Measurements from ENCODE around the gene MYCBP2.

MYCBP2 gene

GRCh38 chr13:77190349-77190958 lies 136.4 kb downstream of the MYCBP2 start:
- H3K36me3 Mint-ChIP-seq (ENCODE audit: low read depth) = peaks cover 30% of the 10 kb centered on the region

GRCh38 chr13:77185721-77186120 lies 141.2 kb downstream of the MYCBP2 start:
- H3K9me3 Mint-ChIP-seq = no peaks in the 10 kb centered on the region
- H3K27ac Mint-ChIP-seq = no peak overlapping the region
- no peak for TF ChIP-seq CTCF (IDR thresholded peaks at IDR 0.05)
- H3K4me3 Mint-ChIP-seq = no peak overlapping the region
- H3K36me3 Mint-ChIP-seq (ENCODE audit: low read depth) = peaks cover 45% of the 10 kb centered on the region
- peaks cover 4% of the 10 kb centered on the region for H3K27me3 Mint-ChIP-seq (ENCODE audit: low read depth, poor library complexity)
- no peaks in the 10 kb centered on the region for H3K4me1 Mint-ChIP-seq
- DNase-seq = no peak

More at GRCh38 chr13:77190349-77190958, 136.4 kb downstream of the MYCBP2 start:
- Mint-ChIP-seq H3K27me3 (ENCODE audit: low read depth, poor library complexity) (peaks cover 4% of the 10 kb centered on the region), H3K27ac (no peak overlapping the region), H3K9me3 (no peaks in the 10 kb centered on the region), H3K4me1 (no peaks in the 10 kb centered on the region), H3K4me3 (no peak overlapping the region)
- DNase-seq = no peak
- TF ChIP-seq CTCF (IDR thresholded peaks at IDR 0.05) = no peak

GRCh38 chr13:77184455-77184854 lies 142.4 kb downstream of the MYCBP2 start:
- peaks cover 57% of the 10 kb centered on the region for H3K36me3 Mint-ChIP-seq (ENCODE audit: low read depth)
- H3K27me3 Mint-ChIP-seq (ENCODE audit: low read depth, poor library complexity) = peaks cover 4% of the 10 kb centered on the region
- no peaks in the 10 kb centered on the region for H3K9me3 Mint-ChIP-seq
- no peaks in the 10 kb centered on the region for H3K4me1 Mint-ChIP-seq
- H3K4me3 Mint-ChIP-seq = no peak overlapping the region
- no peak for TF ChIP-seq CTCF (IDR thresholded peaks at IDR 0.05)
- no peak for DNase-seq
- peak overlapping the region; percentile 67 for H3K27ac Mint-ChIP-seq

GRCh38 chr13:77180011-77180410 lies 146.9 kb downstream of the MYCBP2 start:
- DNase-seq = no peak
- Mint-ChIP-seq H3K4me3 (no peak overlapping the region), H3K27me3 (ENCODE audit: low read depth, poor library complexity) (no peaks in the 10 kb centered on the region), H3K27ac (no peak overlapping the region), H3K9me3 (no peaks in the 10 kb centered on the region), H3K4me1 (no peaks in the 10 kb centered on the region), H3K36me3 (ENCODE audit: low read depth) (peaks cover 54% of the 10 kb centered on the region)
- TF ChIP-seq CTCF (IDR thresholded peaks at IDR 0.05) = no peak

GRCh38 chr13:77177646-77178045 lies 149.2 kb downstream of the MYCBP2 start:
- Mint-ChIP-seq H3K27me3 (ENCODE audit: low read depth, poor library complexity) (no peaks in the 10 kb centered on the region), H3K36me3 (ENCODE audit: low read depth) (peaks cover 44% of the 10 kb centered on the region), H3K4me1 (no peaks in the 10 kb centered on the region), H3K27ac (no peak overlapping the region), H3K4me3 (no peak overlapping the region), H3K9me3 (no peaks in the 10 kb centered on the region)
- TF ChIP-seq CTCF (IDR thresholded peaks at IDR 0.05) = no peak
- DNase-seq = no peak

- Mint-ChIP-seq H3K4me3 (no peak overlapping the region), H3K4me1 (no peaks in the 10 kb centered on the region), H3K36me3 (ENCODE audit: low read depth) (peaks cover 46% of the 10 kb centered on the region), H3K27ac (no peak overlapping the region), H3K9me3 (no peaks in the 10 kb centered on the region), H3K27me3 (ENCODE audit: low read depth, poor library complexity) (no peaks in the 10 kb centered on the region)
- DNase-seq = no peak
- no peak for TF ChIP-seq CTCF (IDR thresholded peaks at IDR 0.05)
Measured at GRCh38 chr13:77176350-77176749, 150.5 kb downstream of the MYCBP2 start.
